Heart left ventricle (tissue), 16 donors: ENCODE data around the gene PIR. TPM values are rescaled to one million over a fixed set of nuclear protein-coding genes. Genes with fewer than 3 reads are reported as not detected.
A peak's percentile ranks its signal among the peaks of the same experiment; 100 is the strongest.

ENCODE experiments used
- ATAC-seq, 4 donors: fragments of 200-7000 bp; cut with Tn5 transposase; one replicate each; pipeline ENCODE4 v1.9.1; 2020 to 2022; ENCODE audit warnings: moderate library complexity in 4 of 4, mild to moderate bottlenecking in 3 of 4, moderate number of reproducible peaks in 1 of 4
- DNase-seq, 5 donors: peaks; one replicate each; pipeline ENCODE4 v3.0.0-alpha.2; 2020
- H3K27ac ChIP-seq, 12 donors: fragments of 200-600 bp; sonication (generic) in 4 of 12; one replicate each; pipeline versions ENCODE4 v1.5.0 to v1.8.0; 2016 to 2022; ENCODE audit warnings: mild to moderate bottlenecking in 2 of 12
- H3K27me3 ChIP-seq, 9 donors: fragments of 200-600 bp; sonication (generic) in 2 of 9; one replicate each; pipeline versions ENCODE4 v1.5.1 to v1.8.0; 2016 to 2022; ENCODE audit warnings: mild to moderate bottlenecking in 3 of 9
- H3K36me3 ChIP-seq, 9 donors: fragments of 200-600 bp; sonication (generic) in 2 of 9; one replicate each; pipeline versions ENCODE4 v1.5.0 to v1.8.0; 2018 to 2022; ENCODE audit warnings: mild to moderate bottlenecking in 2 of 9
- H3K4me1 ChIP-seq, 12 donors: fragments of 200-600 bp; sonication (generic) in 4 of 12; one replicate each; pipeline versions ENCODE4 v1.5.0 to v1.8.0; 2016 to 2022; ENCODE audit warnings: mild to moderate bottlenecking in 3 of 12
- H3K4me3 ChIP-seq, 12 donors: fragments of 200-600 bp; sonication (generic) in 4 of 12; one replicate each; pipeline versions ENCODE4 v1.5.0 to v1.8.0; 2017 to 2022; ENCODE audit warnings: mild to moderate bottlenecking in 9 of 12, moderate library complexity in 4 of 12
- H3K9me3 ChIP-seq, 12 donors: fragments of 200-600 bp; sonication (generic) in 4 of 12; one replicate each; pipeline versions ENCODE4 v1.5.0 to v1.8.0; 2016 to 2022; ENCODE audit warnings: mild to moderate bottlenecking in 1 of 12
- CTCF ChIP-seq, 12 donors: fragments of 200-600 bp; sonication (generic) in 4 of 12; IDR thresholded peaks; one replicate each; pipeline versions ENCODE4 v1.5.0 to v1.8.0; 2018 to 2022; ENCODE audit warnings: antibody characterized with exemption in 12 of 12, mild to moderate bottlenecking in 5 of 12
- POLR2A ChIP-seq, 2 donors: fragments of 450-650 bp; IDR thresholded peaks; one replicate each; pipeline ENCODE4 v1.6.1; 2017; ENCODE audit warnings: antibody characterized with exemption in 2 of 2, mild to moderate bottlenecking in 2 of 2, moderate library complexity in 2 of 2
- WGBS, 4 donors: extraction: QIAGEN DNeasy Blood & Tissue Kit in 2 of 4; methylation state at CpG; one replicate each; pipeline versions ENCODE4 v1.1.5 to v1.1.7; 2013 to 2018; 5-methylcytosine and 5-hydroxymethylcytosine counted together
- intact Hi-C, 10 donors: fragments of 100-400 bp; cut with DNase I; formaldehyde crosslinking; loops; one replicate each; pipeline versions ENCODE4 v1.11.1 to v1.14.2; 2022
- polyA plus RNA-seq, 2 donors: library from polyadenylated mRNA; stranded (reverse); fragments of 200-250 nt; gene quantifications; one replicate each; pipeline ENCODE4 v1.2.3, GENCODE V29; 2013
- total RNA-seq, 9 donors: library from RNA; depleted of rRNA in 2 of 9; stranded (reverse); fragments of >200 nt in 2 of 9; fragmentation: NEBNext Ultra II Directional in 3 of 9; extraction: Animal tissue kit (Norgen Biotek cat#: 25700) in 3 of 9; gene quantifications; one replicate each; pipeline versions ENCODE4 v1.1.0 to v1.2.4, GENCODE V29; 2016 to 2023
- donor health status: ischemic (EF 13 %, LVEDD 7.1; RV severe dilation, severe dysfunction).
- donor health status: healthy with polysubstance abuse.
- donor health status: DM: no; HTN: yes; CAD: no.
- donor health status: DM: no; HTN: no; CAD: no.
- donor health status: ischemic (EF 25% LVEDD 6.9; RV normal size, moderate dysfunction).
- donor health status: ischemic (EF 25% LVEDD 5.7; RV mildly dilated, moderate dysfunction).
- donor health status: healthy.
- donor health status: DM: yes; HTN: yes; CAD: no.
- donor health status: ischemic (EF 35%, LVEDD 5.7; RV mildly dilated, moderate dysfunction).
- donor health status: nonischemic (EF 11% LVEDD 7.7; RV severe dilation, severe dysfunction).
- donor health status: DM: yes; HTN: yes; CAD: no.
- donor health status: PGD.
- donor health status: ischemic (EF 29% LVEDD 5.4; RV normal size, mild dysfunction).
- donor health status: nonischemic (EF 23%, LVEDD 6.1; RV moderate dilation, normal function).

The PIR gene
- total and polyA plus RNA-seq, 11 donors = 6.9 to 19.9 (median 11.3) TPM

GRCh38 chrX:15336023-15336413 lies 157.1 kb downstream of the PIR start:
- TF ChIP-seq POLR2A (IDR thresholded peaks at IDR 0.05) = no peak
- TF ChIP-seq CTCF (IDR thresholded peaks at IDR 0.05) = no peak
- Histone ChIP-seq H3K4me3 (peak overlapping the region in 10 of 12 donors; percentile 3 to 96 (median 80)), H3K27me3 (peaks cover 0 to 18% (median 0%) of the 10 kb centered on the region in 9 donors), H3K9me3 (peaks cover 0 to 6% (median 0%) of the 10 kb centered on the region in 12 donors), H3K27ac (peak overlapping the region in 11 of 12 donors; percentile 3 to 77 (median 41)), H3K36me3 (peaks cover 0 to 19% (median 7%) of the 10 kb centered on the region in 9 donors), H3K4me1 (peaks cover 0 to 17% (median 6%) of the 10 kb centered on the region in 12 donors)
- DNase-seq (no peak), ATAC-seq (peak in 2 of 4 donors; percentile 3 to 6)
- intact Hi-C loops = loop anchor here in 2 of 10 donors (5.0 kb wide), 1 partner anchor 34 kb away; no protein-coding TSS in a partner anchor
- WGBS, 4 donors = 0 to 36% (median 13%) methylated on average over 10 of the region's 10 CpGs

- intact Hi-C loops = loop anchor here in 2 of 10 donors (5.0 kb wide), 1 partner anchor 33 kb away; no protein-coding TSS in a partner anchor
- ATAC-seq (peak; percentile 98 to 99 (median 98)), DNase-seq (peak; percentile 93 to 97 (median 96))
- 0 to 45% (median 20%) methylated on average over 38 to 72 of the region's 72 CpGs for WGBS, 4 donors
- H3K4me3 ChIP-seq = peak within 1 kb of the TSS; percentile 54 to 96 (median 80)
- H3K4me1 ChIP-seq = peaks cover 0 to 17% (median 6%) of the 10 kb centered on the region in 12 donors
- TF ChIP-seq CTCF (IDR thresholded peaks at IDR 0.05) (no peak), POLR2A (IDR thresholded peaks at IDR 0.05) (peak; percentile 68 to 88)
- H3K27ac ChIP-seq = peak within 1 kb of the TSS in 11 of 12 donors; percentile 78 to 90 (median 83)
- H3K36me3 ChIP-seq = peaks cover 0 to 24% (median 13%) of the 10 kb centered on the region in 9 donors
- H3K27me3 ChIP-seq = peaks cover 0 to 12% (median 0%) of the 10 kb centered on the region in 9 donors
- peaks cover 0 to 6% (median 0%) of the 10 kb centered on the region in 12 donors for H3K9me3 ChIP-seq
Observed at GRCh38 chrX:15335135-15336022, 157.8 kb downstream of the PIR start, which contains the start of gene PIGA. Gene PIGA (minus strand): TSS chrX:15335523. CDS start chrX:15331930, 3,593 bp downstream.

Other genes with a start within 250 kb of the PIR start
- gene ASB9, start 223.2 kb downstream of the PIR start, total RNA-seq = 1 to 10 TPM in 5 of 9 donors, under 1 TPM in 4; 0.37 to 2.8 (median 1.6) TPM
- gene ASB9, start 223.2 kb downstream of the PIR start, polyA plus RNA-seq = 1 to 10 TPM in 1 of 2 donors, under 1 TPM in 1; 0.88 to 1.4 TPM
- gene ASB11, start 177.7 kb downstream of the PIR start, total RNA-seq = 100 to 1,000 TPM in 3 of 9 donors, 10 to 100 TPM in 6; 53.2 to 246 (median 90.0) TPM
- gene ASB11, start 177.7 kb downstream of the PIR start, polyA plus RNA-seq = 10 to 100 TPM; 14.5 to 21.0 TPM
- 1 to 10 TPM; 1.6 to 7.4 (median 4.5) TPM for gene PIGA, start 157.8 kb downstream of the PIR start, total RNA-seq
- 1 to 10 TPM; 3.0 to 9.9 TPM for gene PIGA, start 157.8 kb downstream of the PIR start, polyA plus RNA-seq
- 10 to 100 TPM in 1 of 9 donors, 1 to 10 TPM in 8; 1.6 to 20.3 (median 3.6) TPM for gene VEGFD, start 108.9 kb downstream of the PIR start, total RNA-seq
- gene VEGFD, start 108.9 kb downstream of the PIR start, polyA plus RNA-seq = 1 to 10 TPM in 1 of 2 donors, under 1 TPM in 1; 0.51 to 8.6 TPM
- gene BMX, start 7.5 kb upstream of the PIR start, total RNA-seq = 1 to 10 TPM in 6 of 9 donors, under 1 TPM in 3; 0.47 to 2.8 (median 1.3) TPM
- gene BMX, start 7.5 kb upstream of the PIR start, polyA plus RNA-seq = 1 to 10 TPM in 1 of 2 donors, under 1 TPM in 1; 0.84 to 2.0 TPM
- 10 to 100 TPM; 15.6 to 59.4 (median 20.7) TPM for gene ACE2, start 107.6 kb upstream of the PIR start, total RNA-seq
- gene ACE2, start 107.6 kb upstream of the PIR start, polyA plus RNA-seq = 1 to 10 TPM; 5.0 to 9.2 TPM
- 1 to 10 TPM in 5 of 9 donors, under 1 TPM in 4; 0.25 to 1.8 (median 1.1) TPM for gene CLTRN, start 171.5 kb upstream of the PIR start, total RNA-seq
- 1 to 10 TPM in 1 of 2 donors, under 1 TPM in 1; 0.11 to 1.4 TPM for gene CLTRN, start 171.5 kb upstream of the PIR start, polyA plus RNA-seq
- gene CA5B, start 244.9 kb upstream of the PIR start, total RNA-seq = 1 to 10 TPM; 1.5 to 9.9 (median 5.6) TPM
- gene CA5B, start 244.9 kb upstream of the PIR start, polyA plus RNA-seq = 1 to 10 TPM in 1 of 2 donors, under 1 TPM in 1; 0.50 to 1.1 TPM